NCI-H1105 (cell line): Measurements from ENCODE around the gene HOXD8.

ENCODE experiments used
- DNase-seq: peaks from one replicate; lab custom pipeline; 2025; lab: John Stamatoyannopoulos, UW

The HOXD8 gene

DNA sequence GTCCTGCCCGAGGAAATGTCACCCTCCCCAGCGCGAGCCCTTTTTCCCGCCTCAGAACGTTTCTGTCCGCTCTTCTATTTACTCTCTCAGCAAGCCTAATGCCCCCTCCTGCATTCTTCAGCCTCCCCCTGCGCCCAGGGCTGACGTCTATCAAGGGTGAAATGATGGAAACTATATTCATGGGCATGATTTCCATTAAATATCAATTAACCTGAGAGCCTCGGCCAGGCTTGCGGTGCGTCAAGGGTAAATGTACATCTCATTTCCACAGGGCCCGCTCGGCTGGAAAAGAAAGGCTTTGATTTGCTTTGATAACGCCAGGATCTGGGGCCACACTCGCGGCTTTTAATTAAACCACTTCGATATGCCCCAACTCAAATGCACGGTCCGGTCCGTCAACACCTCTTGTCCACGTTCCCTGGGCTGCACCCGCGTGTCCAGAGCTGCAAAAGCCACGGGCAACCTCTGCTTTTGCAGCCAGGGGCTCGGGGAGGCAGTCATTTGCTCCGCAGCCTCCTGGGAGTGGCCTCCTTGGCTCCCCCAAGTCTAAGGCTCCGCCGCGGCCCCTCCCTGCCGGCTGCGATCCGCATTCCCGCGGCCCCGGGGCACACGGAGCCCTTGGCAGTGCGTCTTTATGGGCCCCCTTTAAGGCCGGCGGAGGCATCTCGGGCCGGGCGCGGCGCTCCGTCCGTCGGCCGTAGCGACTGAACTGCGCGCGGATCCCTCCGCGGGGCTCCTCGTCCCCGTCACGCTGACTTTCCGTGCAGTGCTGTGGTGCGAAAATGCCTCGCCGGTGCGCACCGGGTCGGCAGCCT is at the start of gene HOXD8:
HOXD8 (plus strand) TSS at position 724 of the 815 bp plus-strand sequence. CDS start 662 bp downstream, outside the sequence.
- DNase-seq, result peak; percentile 84

DNA sequence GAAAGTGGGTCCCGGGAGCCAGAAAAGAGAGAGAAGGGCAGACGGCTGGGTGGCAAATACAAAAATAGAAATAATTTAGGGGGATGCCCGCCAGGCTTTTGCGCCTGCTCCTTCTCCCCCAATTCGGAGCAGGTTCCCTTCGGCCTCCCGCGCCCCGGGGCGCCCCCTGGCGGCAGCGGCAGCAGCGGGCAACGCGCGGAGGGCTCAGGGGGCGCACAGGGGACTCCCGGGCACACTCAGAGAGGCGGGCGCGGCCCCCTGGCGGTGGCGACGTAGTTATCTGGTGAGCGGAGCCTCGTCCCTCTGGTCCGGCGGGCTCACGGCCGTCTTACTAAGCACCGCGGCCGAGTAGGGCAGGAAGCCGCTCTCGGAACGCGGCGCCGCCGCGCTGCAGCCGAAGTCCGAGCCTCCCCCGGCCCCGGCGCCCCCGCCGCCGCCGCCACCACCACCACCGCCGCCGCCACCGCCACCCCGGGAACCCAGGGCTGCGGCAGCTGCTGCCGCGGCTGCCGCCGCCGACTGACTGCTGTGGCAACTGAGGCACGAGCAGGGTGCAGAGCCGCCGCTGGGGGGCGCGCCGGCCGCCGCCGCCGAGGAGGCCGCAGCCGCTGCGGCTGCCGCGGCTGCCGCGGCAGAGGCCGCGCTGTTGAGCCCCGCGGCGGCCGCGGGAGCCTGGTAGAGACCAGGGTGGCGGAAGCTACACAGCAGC is 49.5 kb upstream of the HOXD8 start:
- peak; percentile 50 for DNase-seq

DNA sequence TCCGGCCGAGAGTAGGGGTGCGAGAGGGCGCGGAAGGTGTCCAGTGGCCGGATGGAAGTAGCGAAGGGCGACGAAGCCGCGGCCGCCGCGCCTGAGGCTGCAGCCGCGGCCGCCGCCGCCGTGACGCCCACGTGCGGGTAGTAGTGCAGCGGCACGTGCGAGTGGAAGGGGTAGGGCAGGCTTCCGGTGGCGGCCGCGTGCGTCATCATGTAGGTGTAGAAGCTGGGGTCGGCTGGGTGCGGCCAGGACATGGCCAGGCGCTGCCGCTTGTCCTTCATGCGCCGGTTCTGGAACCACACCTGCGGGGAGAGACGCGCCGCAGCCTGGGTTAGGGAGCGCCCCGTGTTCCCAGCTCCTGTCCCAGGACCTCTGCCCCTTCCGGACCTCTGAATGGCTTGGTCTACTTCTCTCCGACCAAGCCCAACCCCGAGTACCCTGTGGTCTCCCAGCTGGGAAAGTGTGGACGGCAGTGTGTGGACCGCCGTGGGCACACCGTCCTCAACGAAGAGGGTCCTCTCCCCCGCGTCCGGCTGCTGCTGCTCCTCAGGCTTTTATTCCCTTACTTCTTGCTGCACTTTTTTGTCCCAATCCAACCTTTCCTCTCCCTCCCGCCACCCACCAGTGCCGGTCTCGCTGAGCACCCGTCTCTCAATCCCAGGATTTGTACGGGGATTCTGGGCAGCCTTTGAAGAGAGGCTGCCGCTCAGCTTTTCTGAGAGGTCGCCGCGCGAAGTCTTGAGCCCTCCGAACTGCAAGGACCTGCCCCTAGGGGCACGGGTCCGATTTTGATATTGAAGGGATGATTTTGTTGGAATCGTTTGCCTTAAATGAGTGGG is 48.7 kb upstream of the HOXD8 start:
- DNase-seq, result no peak

DNA sequence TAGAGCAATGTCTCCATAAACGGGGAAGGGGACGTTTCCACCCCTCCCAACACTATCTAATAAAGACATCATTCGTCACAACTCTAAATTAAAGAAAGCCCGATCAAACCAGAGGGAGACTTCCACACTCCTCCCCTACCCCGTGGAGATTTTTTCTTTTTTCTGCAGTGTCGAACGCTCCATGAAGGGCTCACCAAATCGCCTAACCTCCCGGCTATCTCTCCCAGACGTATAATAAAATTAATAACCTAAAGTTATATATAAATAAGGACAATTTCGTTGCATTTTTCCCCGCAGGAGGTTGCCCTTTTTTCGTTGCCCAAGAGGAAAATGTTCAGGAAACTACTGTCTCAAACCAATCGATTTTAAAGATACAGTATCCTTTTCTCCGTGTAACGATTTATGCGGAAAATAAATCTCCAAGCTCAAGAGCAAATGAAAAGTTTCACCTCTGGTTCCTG is 48.1 kb upstream of the HOXD8 start:
- no peak for DNase-seq

DNA sequence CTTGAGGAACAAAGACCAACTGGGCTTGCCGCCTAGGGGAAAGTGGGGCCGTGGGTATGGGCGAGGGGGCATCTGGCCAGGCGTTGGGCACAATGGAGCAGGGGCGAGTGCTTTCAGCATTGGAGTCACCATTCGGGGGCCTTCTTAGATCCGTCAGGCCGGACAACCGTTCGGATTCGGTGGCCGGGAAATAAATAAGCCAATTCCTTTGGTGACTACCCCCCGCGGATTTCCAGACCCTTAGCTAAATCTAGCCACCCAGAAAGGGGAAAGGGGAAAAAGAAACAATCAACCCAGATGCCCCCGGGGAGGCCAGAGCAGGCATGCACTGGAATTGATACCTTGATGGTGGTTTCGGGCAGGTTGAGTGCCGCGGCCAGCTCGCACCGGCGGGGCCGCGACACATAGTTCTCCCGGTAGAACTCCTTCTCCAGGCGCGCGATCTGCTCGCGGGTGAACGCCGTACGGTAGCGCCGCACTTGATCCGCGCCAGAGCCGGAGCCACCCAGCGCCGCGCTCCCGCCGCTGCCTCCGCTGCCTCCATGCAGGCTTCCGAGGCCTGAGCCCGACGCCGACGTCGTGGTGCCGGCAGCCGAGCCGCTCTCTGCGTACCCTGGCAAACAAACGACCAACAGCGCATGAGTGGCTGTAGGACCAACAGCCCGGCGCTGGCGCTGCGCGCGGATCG is 47.5 kb upstream of the HOXD8 start:
- DNase-seq, result no peak

DNA sequence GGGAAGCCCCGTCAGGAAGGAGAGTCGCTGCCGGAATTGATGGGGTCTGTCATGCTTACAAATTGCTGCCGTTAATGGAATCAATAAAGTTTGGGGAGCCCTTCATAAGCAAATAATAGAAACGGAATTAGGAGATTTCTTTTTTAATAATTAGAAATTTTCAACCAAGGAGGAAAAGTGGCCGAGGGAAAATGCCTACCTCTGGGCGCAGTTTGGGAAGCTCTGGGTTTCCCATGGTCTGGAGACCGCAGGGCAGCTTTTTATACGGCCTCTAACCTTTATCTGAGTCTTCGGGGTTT is 47.0 kb upstream of the HOXD8 start:
- DNase-seq, result no peak

DNA sequence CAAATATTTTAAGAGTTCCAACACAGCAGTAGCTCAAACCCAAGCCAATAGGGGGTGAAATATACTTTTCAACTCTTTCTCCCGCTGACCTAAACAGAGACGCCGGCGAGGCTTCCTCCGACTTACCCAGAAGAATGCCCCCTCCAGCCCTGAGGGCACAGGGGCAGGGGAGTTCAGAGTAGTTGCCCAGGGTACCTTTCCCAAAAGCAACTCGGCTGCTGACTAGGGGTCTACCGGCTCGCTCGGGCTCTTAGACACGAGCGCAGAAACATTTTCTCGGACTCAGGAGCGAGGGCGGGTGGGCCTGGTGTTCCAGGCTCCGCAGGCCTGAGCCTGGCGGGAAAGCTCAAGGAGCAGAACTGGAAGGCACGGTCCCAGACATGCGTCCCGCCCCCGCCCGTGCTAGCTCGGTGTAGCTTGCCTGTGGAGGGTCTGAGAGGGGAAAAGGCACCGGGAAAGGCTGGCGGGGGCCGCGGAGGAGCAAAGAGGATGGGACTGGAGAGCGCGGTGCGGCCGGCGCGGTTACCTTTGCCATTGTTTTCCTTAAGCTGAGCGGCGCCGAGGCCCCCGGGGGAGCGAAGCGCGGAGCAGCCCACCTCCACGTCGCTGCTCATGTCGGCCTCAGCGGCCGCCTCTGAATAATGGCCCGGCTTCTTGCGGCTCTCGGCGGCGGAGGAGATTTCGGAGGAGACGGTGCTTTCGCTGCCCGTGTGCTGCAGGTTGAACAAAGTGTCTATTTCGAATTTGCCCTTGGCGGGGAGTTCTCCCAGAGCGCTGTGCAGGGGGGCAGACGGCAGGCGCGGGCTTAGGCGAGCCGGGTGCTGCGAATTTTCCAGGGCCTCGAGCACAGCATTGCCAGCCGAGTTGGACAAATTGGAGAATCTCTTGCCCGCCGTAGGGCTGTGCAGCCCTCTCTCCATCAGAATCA is 46.4 kb upstream of the HOXD8 start:
- DNase-seq, result no peak

DNA sequence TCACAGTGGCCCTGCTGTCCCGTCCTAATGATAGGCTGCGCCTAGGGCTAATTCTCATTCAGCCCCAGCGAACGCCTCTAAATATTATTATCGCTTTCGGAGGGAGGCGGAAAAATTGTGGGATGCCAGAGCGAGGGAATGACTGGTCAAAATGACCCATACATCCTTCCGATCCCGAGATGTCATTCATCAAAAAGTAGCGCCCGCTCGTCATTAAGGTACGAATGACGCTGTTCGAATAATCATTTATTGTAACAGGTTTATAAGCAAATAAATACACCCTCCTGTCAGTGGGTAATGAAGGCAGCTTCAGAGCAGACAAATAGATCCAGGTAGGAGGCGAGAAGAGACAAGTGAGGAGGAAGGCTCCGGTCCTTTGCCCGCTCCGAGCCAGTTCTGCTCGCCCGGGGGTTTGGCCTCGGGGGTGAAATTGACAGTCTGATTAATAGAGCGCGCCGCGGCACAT is 45.7 kb upstream of the HOXD8 start, which contains the start of gene EVX2:
EVX2 (minus strand) TSS at position 167 of the 466 bp plus-strand sequence. CDS start 186 bp downstream, outside the sequence.
- no peak for DNase-seq

DNA sequence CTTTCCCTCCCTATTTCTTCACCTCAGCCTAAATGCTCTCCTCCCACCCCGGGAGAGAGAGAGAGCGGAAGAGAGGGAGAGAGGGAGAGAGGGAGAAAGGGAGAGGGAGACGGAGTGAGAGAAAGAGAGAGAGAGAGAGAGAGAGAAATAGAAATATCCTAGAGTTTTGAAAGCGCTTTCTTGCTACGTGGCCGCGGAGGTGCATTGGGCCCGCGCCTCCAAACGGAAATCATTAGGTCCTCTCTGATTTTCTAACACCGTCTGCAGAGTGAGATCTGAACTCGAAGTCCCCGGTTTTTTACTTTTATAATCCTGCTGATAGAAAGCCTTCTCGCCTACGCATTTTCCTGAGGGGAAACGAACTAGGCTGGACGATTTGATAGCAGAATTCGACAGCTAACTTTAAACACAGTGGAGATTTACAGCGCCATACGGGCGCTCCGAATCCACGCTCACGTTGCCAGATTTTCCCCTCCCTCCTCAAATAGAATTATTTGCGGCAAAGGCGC is 44.8 kb upstream of the HOXD8 start:
- DNase-seq, result no peak

DNA sequence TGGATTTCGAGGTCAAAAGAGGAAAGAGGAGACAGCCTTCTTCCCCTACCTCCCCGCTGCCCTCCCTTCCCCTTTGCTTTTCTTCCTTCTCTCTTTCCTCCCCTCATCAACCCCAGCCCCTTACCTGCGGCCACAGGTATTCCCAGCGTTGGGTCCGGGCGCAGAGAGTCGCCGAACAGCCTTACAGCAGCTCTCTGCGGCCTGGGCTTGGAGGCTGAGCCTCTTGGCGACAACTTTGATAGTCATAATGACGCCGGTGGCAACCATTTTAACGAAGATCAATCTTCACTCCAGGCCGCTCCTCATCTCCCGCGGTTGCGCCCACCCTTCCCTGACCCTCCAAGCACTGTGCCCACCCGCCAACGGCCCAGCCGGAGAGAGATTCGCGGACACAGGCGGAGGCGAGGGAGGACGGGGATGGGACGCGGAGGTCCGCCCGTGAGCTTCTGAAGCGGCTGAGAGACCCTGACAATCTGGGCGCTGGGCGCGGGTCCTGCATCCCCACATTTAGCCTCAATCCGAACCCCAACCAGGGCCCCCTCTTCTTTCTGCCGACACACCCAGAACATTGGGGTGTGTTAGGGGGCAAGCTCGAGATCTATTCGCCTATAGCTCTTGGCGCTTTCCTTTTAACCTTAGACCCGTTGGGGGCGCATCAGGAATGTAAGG is 44.3 kb upstream of the HOXD8 start:
- no peak for DNase-seq

DNA sequence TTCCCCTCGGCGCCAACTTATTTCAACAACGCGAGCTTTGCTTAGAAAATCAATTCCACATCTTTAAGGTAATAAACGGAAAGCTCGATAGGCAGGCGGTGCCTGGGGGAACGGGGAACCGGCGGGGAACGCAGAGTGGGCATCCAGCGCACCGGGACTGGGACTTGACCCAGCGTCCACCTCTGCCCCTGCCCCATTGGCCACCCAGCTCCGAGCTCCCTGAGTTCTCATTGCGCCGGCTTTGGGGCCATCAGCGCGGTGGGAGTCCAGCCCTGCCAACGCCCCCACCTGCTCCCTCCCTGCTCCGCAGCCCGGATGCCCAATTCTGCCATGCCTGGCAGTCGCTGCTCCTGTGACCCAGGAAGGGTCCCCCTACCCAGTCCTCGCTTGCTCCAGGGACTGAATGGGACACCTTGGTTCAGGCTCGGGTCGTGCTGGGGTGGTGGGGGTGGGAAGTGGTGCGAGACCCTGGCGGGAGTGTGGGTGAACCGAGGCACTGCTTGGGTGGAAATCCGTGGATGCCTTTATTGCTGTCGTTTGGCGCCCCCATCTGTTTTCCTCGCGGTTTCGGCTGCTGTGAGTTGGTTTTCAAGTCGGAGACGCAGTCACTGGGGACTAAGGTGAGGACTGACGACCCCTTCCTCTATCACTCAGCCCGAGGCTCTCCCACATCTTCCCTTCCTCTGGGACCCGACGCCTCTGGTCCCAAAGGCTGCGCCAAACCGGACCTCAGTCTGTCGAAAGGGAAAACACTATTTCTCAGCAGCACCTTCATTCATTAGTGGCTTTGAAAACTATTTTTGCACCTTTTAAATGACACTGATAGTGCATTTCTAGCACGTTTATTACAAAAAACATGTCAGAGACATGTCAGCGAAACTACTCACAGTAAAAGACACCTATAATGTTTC is 43.4 kb upstream of the HOXD8 start:
- DNase-seq, result no peak

DNA sequence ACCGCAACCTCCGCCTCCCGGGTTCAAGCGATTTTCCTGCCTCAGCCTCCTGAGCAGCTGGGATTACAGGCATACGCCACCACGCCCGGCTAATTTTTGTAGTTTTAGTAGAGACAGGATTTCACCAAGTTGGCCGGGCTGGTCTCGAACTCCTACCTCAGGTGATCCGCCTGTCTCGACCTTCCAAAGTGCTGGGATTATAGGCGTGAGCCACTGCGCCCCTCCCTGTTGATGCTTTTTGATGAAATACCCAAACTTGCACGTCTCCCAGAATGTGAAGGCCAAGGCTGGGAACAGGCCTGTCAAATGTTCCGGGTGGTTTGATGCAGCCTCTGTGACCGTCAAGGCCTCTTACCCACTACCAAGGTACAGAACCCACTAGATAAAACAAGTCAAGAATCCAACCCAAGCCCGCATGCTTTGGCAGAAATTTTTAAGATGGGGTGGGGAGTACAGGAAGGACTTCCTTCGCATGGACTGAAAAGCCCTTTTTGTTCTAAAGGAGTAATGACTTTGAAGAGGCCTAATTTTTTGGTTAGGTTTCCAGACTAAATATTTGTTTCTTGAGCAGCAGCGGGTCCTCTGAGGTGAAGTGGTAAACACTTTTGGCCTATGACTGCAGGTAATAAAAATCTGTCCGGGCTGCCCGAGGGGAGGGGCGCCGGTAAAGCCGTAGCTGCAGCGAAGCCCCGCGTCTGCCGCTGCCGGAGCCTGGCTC is 42.0 kb upstream of the HOXD8 start:
- no peak for DNase-seq

DNA sequence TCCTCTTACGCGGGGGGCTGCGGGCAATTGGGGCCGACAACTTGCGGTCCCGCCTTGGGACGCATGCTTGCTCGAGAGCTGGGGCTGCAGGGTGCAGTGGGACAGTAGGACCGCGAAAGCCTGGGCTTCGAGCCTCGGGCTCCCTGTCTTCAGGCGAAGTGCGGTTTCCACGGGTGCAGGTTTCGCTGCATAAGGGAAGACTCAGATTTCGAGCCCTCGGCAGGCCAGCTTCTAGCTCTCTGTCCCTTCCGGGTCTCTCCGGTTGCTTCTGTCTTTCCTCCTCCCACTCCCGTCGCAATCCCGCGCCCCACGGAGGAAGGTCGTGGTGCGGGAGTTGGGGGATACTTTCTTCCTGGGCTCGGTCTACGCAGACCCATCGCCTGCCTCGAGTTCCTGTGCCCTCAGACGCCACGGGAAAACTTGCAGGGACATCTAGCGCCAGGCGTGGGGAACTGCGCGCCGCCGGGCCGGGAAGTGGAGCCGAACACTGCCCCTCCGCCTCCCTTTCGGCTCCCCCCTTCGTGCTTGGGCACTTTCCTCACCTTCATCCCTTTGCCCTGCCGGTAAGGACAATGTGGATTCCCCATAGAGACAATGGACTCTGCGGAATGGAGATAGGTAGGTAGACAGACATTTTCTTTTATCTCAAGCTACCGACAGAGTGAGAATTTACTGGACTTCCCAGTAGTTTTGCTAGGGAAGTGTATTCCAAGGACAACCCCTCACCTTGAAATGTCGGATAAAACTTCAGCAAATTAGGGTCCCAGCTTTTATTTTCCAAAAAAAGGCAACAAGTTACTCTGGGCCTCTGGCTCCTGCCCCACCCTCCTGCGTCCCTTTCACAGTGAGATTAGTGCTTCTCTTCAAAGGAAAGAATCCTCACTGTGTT is 41.2 kb upstream of the HOXD8 start:
- no peak for DNase-seq

DNA sequence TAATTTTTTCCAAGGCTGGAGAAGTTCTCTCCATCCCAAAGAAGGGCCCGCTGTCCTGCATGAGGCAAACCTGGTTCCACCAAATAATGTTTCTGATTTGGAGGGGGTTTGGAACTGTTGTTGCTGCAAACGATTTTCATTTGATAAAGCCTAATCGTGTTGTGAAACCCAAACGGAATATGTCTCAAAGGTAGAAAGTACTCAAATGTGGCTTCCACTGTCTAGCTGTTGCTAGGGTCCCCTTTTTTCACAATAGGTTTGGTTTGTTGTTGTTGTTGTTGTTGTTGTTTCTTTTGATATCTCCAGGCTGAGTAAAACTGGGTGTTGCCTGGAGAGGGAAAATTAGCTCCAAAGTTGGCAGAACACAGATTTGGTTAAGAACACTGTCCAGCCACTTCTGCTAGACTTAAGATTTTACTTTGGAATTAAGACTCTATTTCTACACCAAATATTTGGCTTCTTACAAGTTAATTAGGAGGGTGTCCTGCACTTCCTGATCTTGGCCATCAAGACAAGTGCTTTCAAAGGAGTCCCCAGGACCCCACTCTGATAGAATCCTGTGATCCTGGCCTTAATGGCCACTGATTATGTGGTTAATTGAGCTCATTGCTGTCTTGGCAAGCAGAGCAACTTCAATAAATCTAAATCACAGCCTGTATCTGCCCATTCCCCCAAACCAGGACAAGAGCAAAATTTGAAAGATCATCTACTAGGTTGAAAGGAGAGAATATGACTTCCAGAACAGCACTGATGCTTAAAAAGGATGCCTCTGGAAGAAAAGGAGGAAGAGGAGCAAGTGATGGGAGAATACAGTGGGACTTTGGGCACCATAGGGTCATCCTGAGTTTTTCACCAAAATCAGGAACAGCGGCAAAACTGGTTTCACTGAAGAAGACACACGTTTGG is 40.3 kb upstream of the HOXD8 start:
- DNase-seq, result no peak

DNA sequence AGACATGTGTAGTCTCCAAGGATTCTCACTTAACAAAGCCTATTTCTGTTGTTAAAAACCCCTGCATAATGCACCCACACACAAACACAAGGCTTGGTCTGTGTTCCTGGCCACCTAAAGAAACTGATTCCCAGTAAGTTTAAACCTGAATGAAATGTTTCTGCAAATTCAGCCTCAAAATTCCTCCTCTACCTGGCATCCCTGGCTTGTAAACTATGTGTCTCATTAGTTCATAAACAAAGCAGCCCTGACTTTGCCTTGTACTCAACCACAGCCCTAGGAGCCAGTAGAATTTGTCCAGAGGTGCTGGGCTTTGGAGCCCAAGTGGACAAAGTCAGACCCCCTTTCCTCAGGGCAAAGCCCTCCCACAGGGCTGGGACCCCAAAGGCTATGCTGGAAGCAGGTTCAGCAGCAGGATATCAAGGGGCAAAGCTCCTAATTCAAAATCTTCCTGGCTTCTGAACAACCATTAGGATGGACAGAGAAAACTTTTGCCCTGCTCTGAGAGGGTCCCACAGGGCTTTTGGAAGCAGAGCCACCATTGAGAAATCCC is 39.6 kb upstream of the HOXD8 start:
- DNase-seq, result no peak

DNA sequence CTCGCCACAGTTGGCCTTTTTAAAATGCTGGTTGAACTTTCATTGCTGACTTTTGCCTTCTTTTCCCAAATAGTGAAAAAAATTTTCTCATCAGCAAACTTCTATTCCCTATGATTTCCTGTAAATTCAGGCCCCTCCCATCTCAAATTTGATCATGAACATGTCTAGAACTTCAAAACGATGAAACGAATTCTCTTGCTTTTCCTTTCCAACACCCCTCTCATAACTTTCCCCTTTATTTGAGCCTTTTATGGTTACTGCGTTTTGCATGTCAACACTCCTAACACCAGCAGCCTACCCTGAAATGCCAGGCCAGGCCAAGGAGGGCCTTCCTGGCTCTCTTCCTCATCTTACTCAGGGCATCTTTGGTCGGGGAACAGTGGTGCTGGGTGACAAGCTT is 38.6 kb upstream of the HOXD8 start:
- no peak for DNase-seq
